Right lobe of liver (tissue), 6 donors: ENCODE measurements around the gene RPS21. TPM values are rescaled to one million over a fixed set of nuclear protein-coding genes. Genes with fewer than 3 reads are reported as not detected.
A peak's percentile ranks its signal among the peaks of the same experiment; 100 is the strongest.

ENCODE experiments used
- ATAC-seq, 4 donors: fragments of 200-7000 bp; cut with Tn5 transposase; one replicate each; pipeline ENCODE4 v1.9.1; 2020; ENCODE audit warnings: mild to moderate bottlenecking in 4 of 4, moderate library complexity in 4 of 4
- DNase-seq, 3 donors: peaks; one replicate each; pipeline ENCODE4 v3.0.0-alpha.2; 2020
- H3K27ac ChIP-seq, 3 donors: fragments of 200-600 bp; one replicate each; pipeline ENCODE4 v1.8.0; 2022
- H3K27me3 ChIP-seq, 2 donors: fragments of 200-600 bp; one replicate each; pipeline ENCODE4 v1.8.0; 2022
- H3K36me3 ChIP-seq, 4 donors: fragments of 200-600 bp; sonication (generic) in 1 of 4; one replicate each; pipeline versions ENCODE4 v1.5.1 to v1.8.0; 2017 to 2022; ENCODE audit warnings: control low read depth in 1 of 4
- H3K4me1 ChIP-seq, 4 donors: fragments of 200-600 bp; sonication (generic) in 1 of 4; one replicate each; pipeline versions ENCODE4 v1.5.1 to v1.8.0; 2017 to 2022; ENCODE audit warnings: control low read depth in 1 of 4
- H3K4me3 ChIP-seq, 3 donors: fragments of 200-600 bp; one replicate each; pipeline ENCODE4 v1.8.0; 2022
- H3K9me3 ChIP-seq, 4 donors: fragments of 200-600 bp; sonication (generic) in 1 of 4; one replicate each; pipeline versions ENCODE4 v1.5.1 to v1.8.0; 2017 to 2022; ENCODE audit warnings: control low read depth in 1 of 4
- POLR2A ChIP-seq: fragments of 450-650 bp; IDR thresholded peaks from one replicate; pipeline ENCODE4 v1.6.1; 2017; ENCODE audit warnings: antibody characterized with exemption, mild to moderate bottlenecking
- WGBS: methylation state at CpG from one replicate; pipeline ENCODE4 v1.1.6; 2018; ENCODE audit warnings: low coverage, low lambda C conversion rate; ENCODE audit not compliant: insufficient coverage; ENCODE audit errors: missing lambda C conversion rate; 5-methylcytosine and 5-hydroxymethylcytosine counted together
- intact Hi-C, 2 donors: fragments of 100-400 bp; cut with DNase I; formaldehyde crosslinking; loops; one replicate each; pipeline versions ENCODE4 v1.11.2 to v1.14.1; 2022
- total RNA-seq, 6 experiments: library from RNA; depleted of rRNA in 2 of 6; stranded (reverse); fragments of >200 nt in 2 of 6; fragmentation: NEBNext Ultra II Directional in 3 of 6; extraction: Animal tissue kit (Norgen Biotek cat#: 25700) in 3 of 6; gene quantifications; one replicate each; pipeline versions ENCODE4 v1.1.0 to v1.2.4, GENCODE V29; 2016 to 2023
- TF ChIP-seq, protein P1 (sequence below), 4 donors: fragments of 200-600 bp in 3 of 4; fragments of 450-650 bp in 1 of 4; IDR thresholded peaks; one replicate each; pipeline versions ENCODE4 v1.5.1 to v1.8.0; 2016 to 2022; ENCODE audit warnings: antibody characterized with exemption in 4 of 4, mild to moderate bottlenecking in 2 of 4
- donor health status: DM: no; HTN: yes; CAD: no.
- donor health status: DM: no; HTN: no; CAD: no.
- donor health status: DM: no; HTN: no; CAD: no.
- donor health status: DM: no; HTN: yes; CAD: no.
- donor health status: DM: no; HTN: yes; CAD: no.

RPS21 gene
- total RNA-seq, 6 experiments from 2014 or later, result 339 to 696 (median 413) TPM

GRCh38 chr20:62437496-62437895 is 50.6 kb downstream of the RPS21 start:
- H3K4me1 ChIP-seq, result no peaks in the 10 kb centered on the region
- intact Hi-C loops, result no loop called here
- no peak for TF ChIP-seq POLR2A
- TF ChIP-seq, protein P1, sequence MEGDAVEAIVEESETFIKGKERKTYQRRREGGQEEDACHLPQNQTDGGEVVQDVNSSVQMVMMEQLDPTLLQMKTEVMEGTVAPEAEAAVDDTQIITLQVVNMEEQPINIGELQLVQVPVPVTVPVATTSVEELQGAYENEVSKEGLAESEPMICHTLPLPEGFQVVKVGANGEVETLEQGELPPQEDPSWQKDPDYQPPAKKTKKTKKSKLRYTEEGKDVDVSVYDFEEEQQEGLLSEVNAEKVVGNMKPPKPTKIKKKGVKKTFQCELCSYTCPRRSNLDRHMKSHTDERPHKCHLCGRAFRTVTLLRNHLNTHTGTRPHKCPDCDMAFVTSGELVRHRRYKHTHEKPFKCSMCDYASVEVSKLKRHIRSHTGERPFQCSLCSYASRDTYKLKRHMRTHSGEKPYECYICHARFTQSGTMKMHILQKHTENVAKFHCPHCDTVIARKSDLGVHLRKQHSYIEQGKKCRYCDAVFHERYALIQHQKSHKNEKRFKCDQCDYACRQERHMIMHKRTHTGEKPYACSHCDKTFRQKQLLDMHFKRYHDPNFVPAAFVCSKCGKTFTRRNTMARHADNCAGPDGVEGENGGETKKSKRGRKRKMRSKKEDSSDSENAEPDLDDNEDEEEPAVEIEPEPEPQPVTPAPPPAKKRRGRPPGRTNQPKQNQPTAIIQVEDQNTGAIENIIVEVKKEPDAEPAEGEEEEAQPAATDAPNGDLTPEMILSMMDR (IDR thresholded peaks at IDR 0.05), result no peak
- no peaks in the 10 kb centered on the region for H3K27me3 ChIP-seq
- no peak for DNase-seq
- H3K36me3 ChIP-seq, result no peaks in the 10 kb centered on the region
- no peak overlapping the region for H3K27ac ChIP-seq
- ATAC-seq, result peak in 1 of 4 donors; percentile 19
- 69% methylated on average over 9 of the region's 12 CpGs for WGBS
- no peak overlapping the region for H3K4me3 ChIP-seq
- no peaks in the 10 kb centered on the region for H3K9me3 ChIP-seq

- WGBS, result no CpG with 5 or more reads among the region's 24 CpGs
- intact Hi-C loops, result no loop called here
- DNase-seq, result no peak
- Histone ChIP-seq H3K4me1 (no peaks in the 10 kb centered on the region), H3K36me3 (no peaks in the 10 kb centered on the region), H3K27ac (no peak overlapping the region), H3K4me3 (no peak overlapping the region), H3K9me3 (no peaks in the 10 kb centered on the region), H3K27me3 (no peaks in the 10 kb centered on the region)
- no peak for ATAC-seq
- no peak for TF ChIP-seq POLR2A
- TF ChIP-seq, protein P1 (IDR thresholded peaks at IDR 0.05), result no peak
Observed at GRCh38 chr20:62437927-62438326, 51.0 kb downstream of the RPS21 start.

Other genes with a start within 250 kb of the RPS21 start
- gene PSMA7, start 243.7 kb upstream of the RPS21 start, total RNA-seq, result 100 to 1,000 TPM; 108 to 268 (median 116) TPM
- 10 to 100 TPM; 14.1 to 26.5 (median 23.7) TPM for gene SS18L1, start 243.3 kb upstream of the RPS21 start, total RNA-seq
- gene MTG2, start 204.1 kb upstream of the RPS21 start, total RNA-seq, result 10 to 100 TPM; 27.0 to 45.6 (median 31.8) TPM
- gene HRH3, start 166.8 kb upstream of the RPS21 start, total RNA-seq, result not detected
- 10 to 100 TPM; 15.6 to 27.8 (median 21.2) TPM for gene OSBPL2, start 148.6 kb upstream of the RPS21 start, total RNA-seq
- 100 to 1,000 TPM in 2 of 6 experiments, 10 to 100 TPM in 4; 49.5 to 139 (median 55.7) TPM for gene ADRM1, start 84.1 kb upstream of the RPS21 start, total RNA-seq
- 10 to 100 TPM; 30.3 to 80.8 (median 47.1) TPM for gene LAMA5, start 19.8 kb upstream of the RPS21 start, total RNA-seq
- 1 to 10 TPM; 1.4 to 2.9 (median 2.5) TPM for gene CABLES2, start 20.2 kb downstream of the RPS21 start, total RNA-seq
- gene RBBP8NL, start 40.4 kb downstream of the RPS21 start, total RNA-seq, result not detected
- under 1 TPM; 0.12 to 0.56 (median 0.26) TPM for gene GATA5, start 88.9 kb downstream of the RPS21 start, total RNA-seq